ENCODE data around the gene ARRDC5.
"Not testable (repeated sequence)": the region's sequence is repeated elsewhere in the genome, so short reads cannot be mapped to it uniquely, and the experiment has no call there.

- not testable (repeated sequence) for TF ChIP-seq CTCF (IDR thresholded peaks at IDR 0.05; ENCODE audit: low read depth, low read length); EZH2phosphoT487 (IDR thresholded peaks at IDR 0.05; ENCODE audit: low read depth)
Measured at GRCh38 chr19:4900879-4901278, 1.8 kb downstream of the ARRDC5 start.

All from OCI-LY3 (cell line).